Thoracic aorta (tissue), 2 donors: ENCODE data around the gene MSH6. TPM values are rescaled to one million over a fixed set of nuclear protein-coding genes. Genes with fewer than 3 reads are reported as not detected.

ENCODE experiments used
- ATAC-seq: fragments of 150-250 bp; one replicate; pipeline ENCODE4 v1.8.0; 2017; ENCODE audit warnings: low read depth; ENCODE audit not compliant: insufficient number of reproducible peaks, low FRiP score
- DNase-seq: peaks from one replicate; pipeline ENCODE4 v3.0.0-alpha.2; 2020; ENCODE audit warnings: low spot score
- H3K27ac ChIP-seq, 2 donors: fragments of 200-600 bp; sonication (generic); 1 replicate in 1 of 2; 2 replicates in 1 of 2; pipeline ENCODE4 v1.5.1; 2016; ENCODE audit warnings: mild to moderate bottlenecking in 2 of 2, moderate library complexity in 2 of 2
- H3K27me3 ChIP-seq: fragments of 200-600 bp; sonication (generic); replicated peaks from 2 replicates; pipeline ENCODE4 v1.6.0; 2016; ENCODE audit warnings: mild to moderate bottlenecking; ENCODE audit not compliant: insufficient read depth
- H3K36me3 ChIP-seq: fragments of 200-600 bp; sonication (generic); one replicate; pipeline ENCODE4 v1.5.1; 2016
- H3K4me1 ChIP-seq, 2 donors: fragments of 200-600 bp; sonication (generic); 1 replicate in 1 of 2; 2 replicates in 1 of 2; pipeline versions ENCODE4 v1.5.1 to v1.6.0; 2016; ENCODE audit warnings: low read depth in 2 of 2, mild to moderate bottlenecking in 1 of 2; ENCODE audit not compliant: control insufficient read depth in 1 of 2
- H3K4me3 ChIP-seq: fragments of 200-600 bp; sonication (generic); 2 replicates; pipeline ENCODE4 v1.5.1; 2016; ENCODE audit warnings: mild to moderate bottlenecking
- H3K9me3 ChIP-seq: fragments of 200-600 bp; sonication (generic); 2 replicates; pipeline ENCODE4 v1.5.1; 2016
- total RNA-seq, 2 donors: library from RNA; depleted of rRNA; stranded (reverse); fragments of >200 nt; gene quantifications; one replicate each; pipeline versions ENCODE4 v1.1.0 to v1.2.3, GENCODE V29; 2016
- TF ChIP-seq, protein P1 (sequence below): fragments of 200-600 bp; sonication (generic); IDR thresholded peaks from one replicate; pipeline ENCODE4 v1.5.1; 2019; ENCODE audit warnings: antibody characterized with exemption

Gene MSH6
- total RNA-seq, 2 donors from 2014 or later = 22.6 to 41.2 TPM

DNA sequence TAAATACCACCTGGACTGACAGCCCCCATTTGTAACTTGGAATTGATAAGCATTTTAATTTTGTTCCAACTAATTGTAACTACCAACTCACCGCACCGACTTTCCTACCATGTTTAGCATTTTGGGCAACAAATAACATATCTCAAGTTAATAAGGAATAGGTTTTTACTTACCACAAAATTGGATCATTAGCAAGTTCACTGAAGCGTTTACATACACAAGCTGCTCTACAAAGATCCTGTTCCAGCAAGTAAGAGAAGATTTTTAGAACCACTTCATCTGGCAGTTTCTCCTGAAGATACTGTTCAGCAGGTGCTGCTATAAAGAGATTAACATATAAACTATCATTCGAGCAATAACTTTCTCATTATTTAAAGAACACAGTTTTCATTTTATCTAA lies 55.7 kb downstream of the MSH6 start:
- TF ChIP-seq, protein P1, sequence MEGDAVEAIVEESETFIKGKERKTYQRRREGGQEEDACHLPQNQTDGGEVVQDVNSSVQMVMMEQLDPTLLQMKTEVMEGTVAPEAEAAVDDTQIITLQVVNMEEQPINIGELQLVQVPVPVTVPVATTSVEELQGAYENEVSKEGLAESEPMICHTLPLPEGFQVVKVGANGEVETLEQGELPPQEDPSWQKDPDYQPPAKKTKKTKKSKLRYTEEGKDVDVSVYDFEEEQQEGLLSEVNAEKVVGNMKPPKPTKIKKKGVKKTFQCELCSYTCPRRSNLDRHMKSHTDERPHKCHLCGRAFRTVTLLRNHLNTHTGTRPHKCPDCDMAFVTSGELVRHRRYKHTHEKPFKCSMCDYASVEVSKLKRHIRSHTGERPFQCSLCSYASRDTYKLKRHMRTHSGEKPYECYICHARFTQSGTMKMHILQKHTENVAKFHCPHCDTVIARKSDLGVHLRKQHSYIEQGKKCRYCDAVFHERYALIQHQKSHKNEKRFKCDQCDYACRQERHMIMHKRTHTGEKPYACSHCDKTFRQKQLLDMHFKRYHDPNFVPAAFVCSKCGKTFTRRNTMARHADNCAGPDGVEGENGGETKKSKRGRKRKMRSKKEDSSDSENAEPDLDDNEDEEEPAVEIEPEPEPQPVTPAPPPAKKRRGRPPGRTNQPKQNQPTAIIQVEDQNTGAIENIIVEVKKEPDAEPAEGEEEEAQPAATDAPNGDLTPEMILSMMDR = no peak
- no peaks in the 10 kb centered on the region for H3K9me3 ChIP-seq
- H3K36me3 ChIP-seq = peaks cover 28% of the 10 kb centered on the region

DNA sequence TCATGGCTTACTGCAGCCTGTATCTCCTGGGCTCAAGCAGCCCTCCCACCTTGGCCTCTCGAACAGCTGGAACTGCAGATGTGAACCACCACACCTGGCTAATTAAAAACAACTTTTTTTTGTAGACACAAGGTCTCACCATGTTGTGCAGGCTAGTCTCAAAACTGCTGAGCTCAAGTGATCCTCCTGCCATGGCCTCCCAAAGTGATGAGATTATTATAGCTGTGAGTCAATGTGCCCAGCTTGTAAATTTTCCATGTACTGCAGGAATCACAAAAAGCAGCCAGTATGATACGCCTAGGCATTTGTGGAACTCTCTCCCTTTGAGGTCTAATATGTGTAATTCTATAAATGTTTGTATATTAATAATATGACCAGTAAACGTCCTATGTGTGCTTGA lies 59.9 kb downstream of the MSH6 start:
- ATAC-seq (no peak), DNase-seq (no peak)
- TF ChIP-seq, protein P1 = no peak
- Histone ChIP-seq H3K4me3 (no peak overlapping the region), H3K36me3 (peaks cover 9% of the 10 kb centered on the region), H3K9me3 (no peaks in the 10 kb centered on the region), H3K27ac (no peak overlapping the region), H3K4me1 (peaks cover 16 to 18% of the 10 kb centered on the region in 2 donors), H3K27me3 (no peaks in the 10 kb centered on the region)

More for the DNA sequence above, 55.7 kb downstream of the MSH6 start:
- no peak for ATAC-seq
- H3K4me1 ChIP-seq = peaks cover 8 to 10% of the 10 kb centered on the region in 2 donors
- no peaks in the 10 kb centered on the region for H3K27me3 ChIP-seq
- no peak overlapping the region for H3K27ac ChIP-seq
- DNase-seq = no peak
- H3K4me3 ChIP-seq = no peak overlapping the region

- Histone ChIP-seq H3K27me3 (no peaks in the 10 kb centered on the region), H3K9me3 (no peaks in the 10 kb centered on the region), H3K36me3 (peaks cover 9% of the 10 kb centered on the region), H3K27ac (no peak overlapping the region), H3K4me1 (peaks cover 16 to 18% of the 10 kb centered on the region in 2 donors), H3K4me3 (no peak overlapping the region)
- TF ChIP-seq, protein P1 = no peak
- ATAC-seq (no peak), DNase-seq (no peak)
Observed at GRCh38 chr2:47843407-47843806, 60.5 kb downstream of the MSH6 start.

DNA sequence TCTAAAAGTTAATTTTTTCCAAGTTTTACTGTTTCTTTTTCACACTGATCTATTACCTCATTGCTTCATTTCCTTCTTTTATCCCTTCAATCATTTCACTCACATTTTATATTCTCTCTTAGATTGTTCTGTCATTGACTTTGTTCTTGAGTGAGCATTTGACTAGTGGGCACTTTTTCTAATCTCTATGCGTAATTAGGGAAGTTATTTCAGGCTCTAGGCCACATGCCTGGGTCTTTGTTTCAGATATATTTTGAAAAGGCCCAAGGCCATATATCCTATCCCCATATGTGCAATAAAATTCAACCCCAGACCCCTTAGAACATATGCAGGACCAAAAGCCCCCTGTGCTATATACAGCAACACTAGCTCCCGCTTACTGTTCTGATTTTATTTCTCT lies 61.2 kb downstream of the MSH6 start:
- no peak for ATAC-seq
- Histone ChIP-seq H3K36me3 (peaks cover 2% of the 10 kb centered on the region), H3K27me3 (no peaks in the 10 kb centered on the region), H3K9me3 (no peaks in the 10 kb centered on the region), H3K4me1 (peaks cover 16 to 18% of the 10 kb centered on the region in 2 donors), H3K27ac (no peak overlapping the region), H3K4me3 (no peak overlapping the region)
- TF ChIP-seq, protein P1 = no peak
- DNase-seq = no peak

- ATAC-seq (no peak), DNase-seq (no peak)
- Histone ChIP-seq H3K4me3 (no peak overlapping the region), H3K4me1 (peaks cover 4 to 16% of the 10 kb centered on the region in 2 donors), H3K27me3 (no peaks in the 10 kb centered on the region), H3K27ac (no peak overlapping the region), H3K36me3 (no peaks in the 10 kb centered on the region), H3K9me3 (no peaks in the 10 kb centered on the region)
- TF ChIP-seq, protein P1 = no peak
Observed at GRCh38 chr2:47849368-47849767, 66.4 kb downstream of the MSH6 start.
